Measurements from ENCODE around the gene ACSM4. TPM values are rescaled to one million over a fixed set of nuclear protein-coding genes. Genes with fewer than 3 reads are reported as not detected.

ACSM4 gene
- total and polyA plus RNA-seq, 2 of the 8 experiments (the other 6 are each of a cell fraction or from before 2014, with no cell fraction given) = not detected

DNA sequence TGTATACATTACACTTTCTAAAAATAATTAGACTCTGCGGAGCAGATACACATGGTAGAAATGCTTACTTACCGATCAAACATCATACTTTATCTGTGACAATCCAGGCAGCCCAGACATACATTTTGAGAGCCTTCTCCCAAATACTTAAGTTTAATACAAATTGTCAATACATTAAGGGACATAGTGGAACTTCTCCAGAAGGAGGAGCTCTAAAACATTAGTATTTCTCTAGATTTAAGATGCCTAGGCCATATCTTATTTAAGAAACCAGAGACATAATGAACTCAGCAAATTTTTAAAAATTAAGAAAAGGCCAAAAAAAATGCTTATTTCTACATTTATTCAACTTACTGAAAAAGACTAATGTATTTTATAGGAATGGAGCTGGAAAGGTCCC lies 16.1 kb downstream of the ACSM4 start (continued):
- TF ChIP-seq, protein P1, sequence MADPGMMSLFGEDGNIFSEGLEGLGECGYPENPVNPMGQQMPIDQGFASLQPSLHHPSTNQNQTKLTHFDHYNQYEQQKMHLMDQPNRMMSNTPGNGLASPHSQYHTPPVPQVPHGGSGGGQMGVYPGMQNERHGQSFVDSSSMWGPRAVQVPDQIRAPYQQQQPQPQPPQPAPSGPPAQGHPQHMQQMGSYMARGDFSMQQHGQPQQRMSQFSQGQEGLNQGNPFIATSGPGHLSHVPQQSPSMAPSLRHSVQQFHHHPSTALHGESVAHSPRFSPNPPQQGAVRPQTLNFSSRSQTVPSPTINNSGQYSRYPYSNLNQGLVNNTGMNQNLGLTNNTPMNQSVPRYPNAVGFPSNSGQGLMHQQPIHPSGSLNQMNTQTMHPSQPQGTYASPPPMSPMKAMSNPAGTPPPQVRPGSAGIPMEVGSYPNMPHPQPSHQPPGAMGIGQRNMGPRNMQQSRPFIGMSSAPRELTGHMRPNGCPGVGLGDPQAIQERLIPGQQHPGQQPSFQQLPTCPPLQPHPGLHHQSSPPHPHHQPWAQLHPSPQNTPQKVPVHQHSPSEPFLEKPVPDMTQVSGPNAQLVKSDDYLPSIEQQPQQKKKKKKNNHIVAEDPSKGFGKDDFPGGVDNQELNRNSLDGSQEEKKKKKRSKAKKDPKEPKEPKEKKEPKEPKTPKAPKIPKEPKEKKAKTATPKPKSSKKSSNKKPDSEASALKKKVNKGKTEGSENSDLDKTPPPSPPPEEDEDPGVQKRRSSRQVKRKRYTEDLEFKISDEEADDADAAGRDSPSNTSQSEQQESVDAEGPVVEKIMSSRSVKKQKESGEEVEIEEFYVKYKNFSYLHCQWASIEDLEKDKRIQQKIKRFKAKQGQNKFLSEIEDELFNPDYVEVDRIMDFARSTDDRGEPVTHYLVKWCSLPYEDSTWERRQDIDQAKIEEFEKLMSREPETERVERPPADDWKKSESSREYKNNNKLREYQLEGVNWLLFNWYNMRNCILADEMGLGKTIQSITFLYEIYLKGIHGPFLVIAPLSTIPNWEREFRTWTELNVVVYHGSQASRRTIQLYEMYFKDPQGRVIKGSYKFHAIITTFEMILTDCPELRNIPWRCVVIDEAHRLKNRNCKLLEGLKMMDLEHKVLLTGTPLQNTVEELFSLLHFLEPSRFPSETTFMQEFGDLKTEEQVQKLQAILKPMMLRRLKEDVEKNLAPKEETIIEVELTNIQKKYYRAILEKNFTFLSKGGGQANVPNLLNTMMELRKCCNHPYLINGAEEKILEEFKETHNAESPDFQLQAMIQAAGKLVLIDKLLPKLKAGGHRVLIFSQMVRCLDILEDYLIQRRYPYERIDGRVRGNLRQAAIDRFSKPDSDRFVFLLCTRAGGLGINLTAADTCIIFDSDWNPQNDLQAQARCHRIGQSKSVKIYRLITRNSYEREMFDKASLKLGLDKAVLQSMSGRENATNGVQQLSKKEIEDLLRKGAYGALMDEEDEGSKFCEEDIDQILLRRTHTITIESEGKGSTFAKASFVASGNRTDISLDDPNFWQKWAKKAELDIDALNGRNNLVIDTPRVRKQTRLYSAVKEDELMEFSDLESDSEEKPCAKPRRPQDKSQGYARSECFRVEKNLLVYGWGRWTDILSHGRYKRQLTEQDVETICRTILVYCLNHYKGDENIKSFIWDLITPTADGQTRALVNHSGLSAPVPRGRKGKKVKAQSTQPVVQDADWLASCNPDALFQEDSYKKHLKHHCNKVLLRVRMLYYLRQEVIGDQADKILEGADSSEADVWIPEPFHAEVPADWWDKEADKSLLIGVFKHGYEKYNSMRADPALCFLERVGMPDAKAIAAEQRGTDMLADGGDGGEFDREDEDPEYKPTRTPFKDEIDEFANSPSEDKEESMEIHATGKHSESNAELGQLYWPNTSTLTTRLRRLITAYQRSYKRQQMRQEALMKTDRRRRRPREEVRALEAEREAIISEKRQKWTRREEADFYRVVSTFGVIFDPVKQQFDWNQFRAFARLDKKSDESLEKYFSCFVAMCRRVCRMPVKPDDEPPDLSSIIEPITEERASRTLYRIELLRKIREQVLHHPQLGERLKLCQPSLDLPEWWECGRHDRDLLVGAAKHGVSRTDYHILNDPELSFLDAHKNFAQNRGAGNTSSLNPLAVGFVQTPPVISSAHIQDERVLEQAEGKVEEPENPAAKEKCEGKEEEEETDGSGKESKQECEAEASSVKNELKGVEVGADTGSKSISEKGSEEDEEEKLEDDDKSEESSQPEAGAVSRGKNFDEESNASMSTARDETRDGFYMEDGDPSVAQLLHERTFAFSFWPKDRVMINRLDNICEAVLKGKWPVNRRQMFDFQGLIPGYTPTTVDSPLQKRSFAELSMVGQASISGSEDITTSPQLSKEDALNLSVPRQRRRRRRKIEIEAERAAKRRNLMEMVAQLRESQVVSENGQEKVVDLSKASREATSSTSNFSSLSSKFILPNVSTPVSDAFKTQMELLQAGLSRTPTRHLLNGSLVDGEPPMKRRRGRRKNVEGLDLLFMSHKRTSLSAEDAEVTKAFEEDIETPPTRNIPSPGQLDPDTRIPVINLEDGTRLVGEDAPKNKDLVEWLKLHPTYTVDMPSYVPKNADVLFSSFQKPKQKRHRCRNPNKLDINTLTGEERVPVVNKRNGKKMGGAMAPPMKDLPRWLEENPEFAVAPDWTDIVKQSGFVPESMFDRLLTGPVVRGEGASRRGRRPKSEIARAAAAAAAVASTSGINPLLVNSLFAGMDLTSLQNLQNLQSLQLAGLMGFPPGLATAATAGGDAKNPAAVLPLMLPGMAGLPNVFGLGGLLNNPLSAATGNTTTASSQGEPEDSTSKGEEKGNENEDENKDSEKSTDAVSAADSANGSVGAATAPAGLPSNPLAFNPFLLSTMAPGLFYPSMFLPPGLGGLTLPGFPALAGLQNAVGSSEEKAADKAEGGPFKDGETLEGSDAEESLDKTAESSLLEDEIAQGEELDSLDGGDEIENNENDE (IDR thresholded peaks at IDR 0.05; ENCODE audit: insufficient replicate concordance, low read length) = no peak
- no peak for TF ChIP-seq SIX5 (IDR thresholded peaks at IDR 0.05; ENCODE audit: low read depth, low read length)
- TF ChIP-seq EGR1 (IDR thresholded peaks at IDR 0.05; ENCODE audit: borderline replicate concordance, low read depth, low read length) = no peak
- no peak for TF ChIP-seq RBBP5 (IDR thresholded peaks at IDR 0.05; ENCODE audit: borderline replicate concordance, low read depth, low read length)
- no peak for TF ChIP-seq CHD2 (IDR thresholded peaks at IDR 0.05; ENCODE audit: low read length)
- TF ChIP-seq GTF2F1 (IDR thresholded peaks at IDR 0.05; ENCODE audit: borderline replicate concordance, low read depth, low read length) = no peak
- TF ChIP-seq BCL11A (IDR thresholded peaks at IDR 0.05; ENCODE audit: low read depth in 2 of 2, low read length in 2 of 2) = no peak
- TF ChIP-seq CTBP2 (IDR thresholded peaks at IDR 0.05; ENCODE audit: borderline replicate concordance, insufficient read depth, insufficient read length, low read length) = no peak
- TF ChIP-seq SIRT6 (IDR thresholded peaks at IDR 0.05; ENCODE audit: low read length) = no peak
- TF ChIP-seq, protein P2, sequence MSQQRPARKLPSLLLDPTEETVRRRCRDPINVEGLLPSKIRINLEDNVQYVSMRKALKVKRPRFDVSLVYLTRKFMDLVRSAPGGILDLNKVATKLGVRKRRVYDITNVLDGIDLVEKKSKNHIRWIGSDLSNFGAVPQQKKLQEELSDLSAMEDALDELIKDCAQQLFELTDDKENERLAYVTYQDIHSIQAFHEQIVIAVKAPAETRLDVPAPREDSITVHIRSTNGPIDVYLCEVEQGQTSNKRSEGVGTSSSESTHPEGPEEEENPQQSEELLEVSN (IDR thresholded peaks at IDR 0.05) = no peak
- no peak for TF ChIP-seq RFX5 (IDR thresholded peaks at IDR 0.05; ENCODE audit: borderline replicate concordance, low read depth, low read length)
- no peak for TF ChIP-seq PHF8 (conservative IDR thresholded peaks at IDR 0.05; ENCODE audit: low read depth, low read length)

Data from H1 (cell line).